Left lung (tissue), 10 donors: ENCODE data around the gene CREB3L1. TPM values are rescaled to one million over a fixed set of nuclear protein-coding genes. Genes with fewer than 3 reads are reported as not detected.

ENCODE experiments used
- ATAC-seq: fragments of 200-7000 bp; cut with Tn5 transposase; one replicate; pipeline ENCODE4 v1.9.1; 2020; ENCODE audit warnings: moderate library complexity
- DNase-seq, 4 donors: peaks; one replicate each; pipeline ENCODE4 v3.0.0-alpha.2; 2013 to 2020
- H3K27ac ChIP-seq, 2 donors: fragments of 200-600 bp; sonication (generic) in 1 of 2; one replicate each; pipeline versions ENCODE4 v1.5.0 to v1.8.0; 2020 to 2021
- H3K27me3 ChIP-seq, 2 donors: fragments of 200-600 bp; sonication (generic) in 1 of 2; one replicate each; pipeline versions ENCODE4 v1.5.0 to v1.8.0; 2020 to 2021
- H3K36me3 ChIP-seq, 2 donors: fragments of 200-600 bp; sonication (generic) in 1 of 2; one replicate each; pipeline versions ENCODE4 v1.5.0 to v1.8.0; 2020 to 2021
- H3K4me1 ChIP-seq, 2 donors: fragments of 200-600 bp; one replicate each; pipeline ENCODE4 v1.8.0; 2021
- H3K4me3 ChIP-seq, 2 donors: fragments of 200-600 bp; sonication (generic) in 1 of 2; one replicate each; pipeline versions ENCODE4 v1.5.0 to v1.8.0; 2020 to 2021; ENCODE audit warnings: mild to moderate bottlenecking in 1 of 2
- H3K9me3 ChIP-seq, 2 donors: fragments of 200-600 bp; sonication (generic) in 1 of 2; one replicate each; pipeline versions ENCODE4 v1.5.0 to v1.8.0; 2020 to 2021
- CTCF ChIP-seq, 2 donors: fragments of 200-600 bp; sonication (generic) in 1 of 2; IDR thresholded peaks; one replicate each; pipeline versions ENCODE4 v1.5.0 to v1.8.0; 2021; ENCODE audit warnings: antibody characterized with exemption in 2 of 2
- intact Hi-C, 2 donors: fragments of 100-400 bp; cut with DNase I; formaldehyde crosslinking; loops; one replicate each; pipeline versions ENCODE4 v1.11.2 to v1.14.2; 2022
- polyA plus RNA-seq, 6 donors: library from polyadenylated mRNA; unstranded; fragments of 120-200 nt; gene quantifications; one replicate each; pipeline ENCODE4 v1.2.1, GENCODE V29; 2013; ENCODE audit not compliant: insufficient read length in 6 of 6
- total RNA-seq, 2 donors: library from RNA; stranded (reverse); fragmentation: NEBNext Ultra II Directional; extraction: Animal tissue kit (Norgen Biotek cat#: 25700); gene quantifications; one replicate each; pipeline ENCODE4 v1.2.1, GENCODE V29; 2021
- donor health status: DM: no; HTN: yes; CAD: no.
- donor health status: DM: no; HTN: no; CAD: no.

Gene CREB3L1
- total and polyA plus RNA-seq, 8 donors, result 16.2 to 59.3 (median 26.1) TPM

- DNase-seq (no peak), ATAC-seq (no peak)
- H3K4me1 ChIP-seq, result peaks cover 16 to 98% of the 10 kb centered on the region in 2 donors
- intact Hi-C loops, result no loop called here
- H3K27ac ChIP-seq, result peak overlapping the region in 1 of 2 donors; percentile 90
- no peak for TF ChIP-seq CTCF (IDR thresholded peaks at IDR 0.05)
- no peaks in the 10 kb centered on the region for H3K9me3 ChIP-seq
- H3K36me3 ChIP-seq, result no peaks in the 10 kb centered on the region
- no peak overlapping the region for H3K4me3 ChIP-seq
- H3K27me3 ChIP-seq, result no peaks in the 10 kb centered on the region
Observed at GRCh38 chr11:46341454-46341853, 64.0 kb downstream of the CREB3L1 start.

- no peaks in the 10 kb centered on the region for H3K36me3 ChIP-seq
- H3K9me3 ChIP-seq, result no peaks in the 10 kb centered on the region
- H3K4me1 ChIP-seq, result peaks cover 16 to 97% of the 10 kb centered on the region in 2 donors
- intact Hi-C loops, result no loop called here
- peak overlapping the region; percentile 13 to 90 for H3K27ac ChIP-seq
- no peak for ATAC-seq
- no peaks in the 10 kb centered on the region for H3K27me3 ChIP-seq
- DNase-seq, result peak in 1 of 4 donors; percentile 64
- no peak for TF ChIP-seq CTCF (IDR thresholded peaks at IDR 0.05)
- H3K4me3 ChIP-seq, result no peak overlapping the region
Observed at GRCh38 chr11:46342239-46342638, 64.8 kb downstream of the CREB3L1 start.

GRCh38 chr11:46343520-46343919 is 66.1 kb downstream of the CREB3L1 start:
- intact Hi-C loops, result no loop called here
- ATAC-seq (no peak), DNase-seq (no peak)
- Histone ChIP-seq H3K4me3 (no peak overlapping the region), H3K27ac (peak overlapping the region; percentile 13 to 90), H3K4me1 (peaks cover 22 to 92% of the 10 kb centered on the region in 2 donors), H3K9me3 (no peaks in the 10 kb centered on the region), H3K27me3 (no peaks in the 10 kb centered on the region), H3K36me3 (no peaks in the 10 kb centered on the region)
- TF ChIP-seq CTCF (IDR thresholded peaks at IDR 0.05), result no peak

GRCh38 chr11:46345131-46345597 is 67.7 kb downstream of the CREB3L1 start:
- TF ChIP-seq CTCF (IDR thresholded peaks at IDR 0.05), result no peak
- Histone ChIP-seq H3K27me3 (no peaks in the 10 kb centered on the region), H3K9me3 (no peaks in the 10 kb centered on the region), H3K36me3 (no peaks in the 10 kb centered on the region), H3K27ac (peak overlapping the region; percentile 83 to 90), H3K4me3 (peak overlapping the region; percentile 26 to 88), H3K4me1 (peaks cover 21 to 92% of the 10 kb centered on the region in 2 donors)
- DNase-seq (peak in 2 of 4 donors; percentile 77 to 91), ATAC-seq (peak; percentile 18)
- intact Hi-C loops, result no loop called here

- H3K27ac ChIP-seq, result peak overlapping the region; percentile 83 to 90
- H3K4me1 ChIP-seq, result peaks cover 17 to 92% of the 10 kb centered on the region in 2 donors
- no peak for DNase-seq
Observed at GRCh38 chr11:46345881-46346484, 68.5 kb downstream of the CREB3L1 start.

More at GRCh38 chr11:46345881-46346484, 68.5 kb downstream of the CREB3L1 start:
- TF ChIP-seq CTCF (IDR thresholded peaks at IDR 0.05), result no peak
- no peaks in the 10 kb centered on the region for H3K36me3 ChIP-seq
- intact Hi-C loops, result no loop called here
- H3K9me3 ChIP-seq, result no peaks in the 10 kb centered on the region
- ATAC-seq, result no peak
- H3K4me3 ChIP-seq, result peak overlapping the region; percentile 26 to 88
- no peaks in the 10 kb centered on the region for H3K27me3 ChIP-seq
